Activated CD8-positive, alpha-beta T cell treated with anti-CD3 and anti-CD28 coated beads for 36 hours (primary cell): Measurements from ENCODE around the gene CD44. TPM values are rescaled to one million over a fixed set of nuclear protein-coding genes. Genes with fewer than 3 reads are reported as not detected.

Experiments used
- ATAC-seq: fragments of 200-7000 bp; cut with Tn5 transposase; one replicate; pipeline ENCODE4 v1.10.0; 2021; ENCODE audit warnings: mild to moderate bottlenecking, moderate library complexity
- CTCF ChIA-PET: fragments of 350-600 bp; sonication (Branson Sonifier 250); formaldehyde crosslinking; loops from one replicate; lab custom pipeline; 2021; ENCODE audit warnings: antibody characterized with exemption; lab: Charles Lee
- POLR2A ChIA-PET: fragments of 350-600 bp; sonication (Branson Sonifier 250); formaldehyde crosslinking; loops from one replicate; lab custom pipeline; 2021; ENCODE audit warnings: antibody characterized with exemption; lab: Charles Lee
- DNase-seq: peaks from one replicate; pipeline ENCODE4 v3.0.0-alpha.2; 2020
- H3K27ac Mint-ChIP-seq: one replicate; pipeline ENCODE4 v1.8.0; 2021; ENCODE audit warnings: mild to moderate bottlenecking, mixed read lengths
- H3K27me3 Mint-ChIP-seq: one replicate; pipeline ENCODE4 v1.8.0; 2021; ENCODE audit warnings: mixed read lengths
- H3K36me3 Mint-ChIP-seq: one replicate; pipeline ENCODE4 v1.8.0; 2021; ENCODE audit warnings: low read depth, mixed read lengths
- H3K4me1 Mint-ChIP-seq: one replicate; pipeline ENCODE4 v1.8.0; 2021; ENCODE audit warnings: low read depth, mixed read lengths
- H3K4me3 Mint-ChIP-seq: one replicate; pipeline ENCODE4 v1.8.0; 2021; ENCODE audit warnings: mild to moderate bottlenecking, moderate library complexity, mixed read lengths
- H3K9me3 Mint-ChIP-seq: one replicate; pipeline ENCODE4 v1.8.0; 2021; ENCODE audit warnings: mixed read lengths
- intact Hi-C: fragments of 100-400 bp; cut with micrococcal nuclease; formaldehyde crosslinking; loops from one replicate; pipeline ENCODE4 v1.10.0; 2022
- total RNA-seq, 2 experiments: library from RNA; stranded (reverse); gene quantifications; one replicate each; pipeline ENCODE4 v1.2.3, GENCODE V29; 2021
- TF ChIP-seq, protein P1 (sequence below): fragments of 200-600 bp; IDR thresholded peaks from one replicate; pipeline ENCODE4 v1.8.0; 2022; ENCODE audit warnings: antibody characterized with exemption, mild to moderate bottlenecking

The CD44 gene
- total RNA-seq, 2 experiments from 2014 or later = 363 to 373 TPM

DNA sequence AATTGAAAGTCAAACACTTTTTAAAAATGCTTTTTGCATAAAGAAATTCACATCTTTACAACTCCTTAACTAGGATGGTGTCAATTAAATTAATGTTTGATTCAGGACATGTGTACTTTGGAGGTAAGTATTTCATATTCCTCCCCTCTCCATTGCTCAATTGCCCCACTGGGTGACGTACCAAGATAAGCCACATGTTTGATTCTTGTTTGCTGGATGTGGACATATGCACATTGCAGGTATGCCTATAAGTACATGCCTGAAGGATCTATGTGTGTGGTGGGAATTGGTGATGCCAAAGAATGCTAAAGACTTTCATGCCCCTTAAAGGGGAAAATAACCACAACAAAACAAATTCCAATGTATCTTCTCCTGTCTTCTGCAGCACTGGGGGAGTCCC lies 5.8 kb downstream of the CD44 start:
- ChIA-PET POLR2A (interaction anchor here (1.1 to 9.9 kb wide), 9 partner anchors 16 to 192 kb away, joined by 3 to 203 read pairs (median 8); no protein-coding TSS in a partner anchor), CTCF (interaction anchor here (0.7 to 2.5 kb wide), 10 partner anchors 13 to 222 kb away, joined by 3 to 26 read pairs (median 5); no protein-coding TSS in a partner anchor)
- intact Hi-C loops = loop anchor here (2.0 to 10.0 kb wide), 7 partner anchors 32 to 247 kb away; no protein-coding TSS in a partner anchor
- Mint-ChIP-seq H3K36me3 (peaks cover 88% of the 10 kb centered on the region), H3K27me3 (no peaks in the 10 kb centered on the region), H3K4me1 (peaks cover 72% of the 10 kb centered on the region), H3K4me3 (peak overlapping the region; percentile 93), H3K27ac (peak overlapping the region; percentile 97), H3K9me3 (peaks cover 9% of the 10 kb centered on the region)
- DNase-seq (no peak), ATAC-seq (no peak)
- TF ChIP-seq, protein P1, sequence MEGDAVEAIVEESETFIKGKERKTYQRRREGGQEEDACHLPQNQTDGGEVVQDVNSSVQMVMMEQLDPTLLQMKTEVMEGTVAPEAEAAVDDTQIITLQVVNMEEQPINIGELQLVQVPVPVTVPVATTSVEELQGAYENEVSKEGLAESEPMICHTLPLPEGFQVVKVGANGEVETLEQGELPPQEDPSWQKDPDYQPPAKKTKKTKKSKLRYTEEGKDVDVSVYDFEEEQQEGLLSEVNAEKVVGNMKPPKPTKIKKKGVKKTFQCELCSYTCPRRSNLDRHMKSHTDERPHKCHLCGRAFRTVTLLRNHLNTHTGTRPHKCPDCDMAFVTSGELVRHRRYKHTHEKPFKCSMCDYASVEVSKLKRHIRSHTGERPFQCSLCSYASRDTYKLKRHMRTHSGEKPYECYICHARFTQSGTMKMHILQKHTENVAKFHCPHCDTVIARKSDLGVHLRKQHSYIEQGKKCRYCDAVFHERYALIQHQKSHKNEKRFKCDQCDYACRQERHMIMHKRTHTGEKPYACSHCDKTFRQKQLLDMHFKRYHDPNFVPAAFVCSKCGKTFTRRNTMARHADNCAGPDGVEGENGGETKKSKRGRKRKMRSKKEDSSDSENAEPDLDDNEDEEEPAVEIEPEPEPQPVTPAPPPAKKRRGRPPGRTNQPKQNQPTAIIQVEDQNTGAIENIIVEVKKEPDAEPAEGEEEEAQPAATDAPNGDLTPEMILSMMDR = no peak

DNA sequence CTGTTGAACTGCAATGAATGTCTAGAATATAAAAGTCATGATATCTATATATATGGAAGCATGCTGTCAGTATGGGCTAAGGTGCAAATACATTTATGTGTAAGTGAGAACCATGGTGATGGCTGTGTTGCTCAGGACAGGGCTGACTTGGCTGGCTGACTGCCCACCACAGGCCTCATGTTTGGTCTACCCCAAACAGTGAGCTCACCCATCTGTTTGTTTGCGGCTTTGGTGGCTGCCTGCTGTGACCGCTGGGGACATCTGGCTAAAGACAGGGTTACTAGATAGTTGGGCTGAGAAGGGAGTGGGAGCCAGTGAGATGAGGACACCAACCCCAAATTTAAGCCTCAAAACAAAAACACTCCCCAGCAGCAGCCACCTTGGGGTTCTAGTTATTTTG lies 6.3 kb downstream of the CD44 start:
- Mint-ChIP-seq H3K9me3 (peaks cover 10% of the 10 kb centered on the region), H3K36me3 (peaks cover 87% of the 10 kb centered on the region), H3K27me3 (no peaks in the 10 kb centered on the region), H3K27ac (peak overlapping the region; percentile 97), H3K4me3 (peak overlapping the region; percentile 93), H3K4me1 (peaks cover 77% of the 10 kb centered on the region)
- ChIA-PET POLR2A (interaction anchor here (0.5 to 9.9 kb wide), 16 partner anchors 9 to 1435 kb away, joined by 3 to 203 read pairs (median 7); no protein-coding TSS in a partner anchor), CTCF (interaction anchor here (1.1 to 2.5 kb wide), 13 partner anchors 13 to 145 kb away, joined by 3 to 26 read pairs (median 4); no protein-coding TSS in a partner anchor)
- ATAC-seq (peak; percentile 11), DNase-seq (peak; percentile 82)
- TF ChIP-seq, protein P1 = no peak
- intact Hi-C loops = loop anchor here (2.0 to 10.0 kb wide), 4 partner anchors 32 to 247 kb away; no protein-coding TSS in a partner anchor

GRCh38 chr11:35146074-35146521 lies 7.1 kb downstream of the CD44 start:
- Mint-ChIP-seq H3K9me3 (peaks cover 11% of the 10 kb centered on the region), H3K27ac (peak overlapping the region; percentile 97), H3K27me3 (no peaks in the 10 kb centered on the region), H3K36me3 (peaks cover 88% of the 10 kb centered on the region), H3K4me3 (peak overlapping the region; percentile 93), H3K4me1 (peaks cover 85% of the 10 kb centered on the region)
- ChIA-PET CTCF (interaction anchor here (0.6 to 2.5 kb wide), 23 partner anchors 9 to 146 kb away, joined by 3 to 26 read pairs (median 4); no protein-coding TSS in a partner anchor), POLR2A (interaction anchor here (0.6 to 9.9 kb wide), 31 partner anchors 10 to 1436 kb away, joined by 3 to 203 read pairs (median 4); partner anchors contain the start of genes APIP and PDHX)
- DNase-seq (peak; percentile 94), ATAC-seq (peak; percentile 57)
- intact Hi-C loops = loop anchor here (2.0 to 10.0 kb wide), 3 partner anchors 19 to 246 kb away; no protein-coding TSS in a partner anchor
- TF ChIP-seq, protein P1 = no peak

DNA sequence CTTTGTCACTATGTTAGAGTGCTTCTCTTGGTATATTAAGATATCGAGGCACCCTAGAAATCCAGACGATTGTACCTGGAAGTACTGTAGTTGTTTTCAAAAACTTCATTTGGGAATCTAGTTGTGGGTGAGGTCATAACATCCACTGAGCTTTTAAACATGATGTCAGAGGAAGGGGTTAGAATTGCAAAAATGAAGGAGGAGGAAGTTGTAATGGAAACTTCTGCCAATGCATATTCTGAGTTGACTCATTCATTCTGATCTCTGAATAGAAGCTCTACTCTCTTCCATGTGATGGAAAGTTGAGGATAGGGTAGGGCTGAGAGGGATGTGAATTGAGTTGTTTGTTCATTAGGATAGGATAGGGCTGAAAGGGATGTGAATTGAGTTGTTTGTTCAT lies 7.7 kb downstream of the CD44 start:
- no peaks in the 10 kb centered on the region for H3K27me3 Mint-ChIP-seq
- CTCF ChIA-PET = interaction anchor here (0.6 to 2.5 kb wide), 20 partner anchors 10 to 146 kb away, joined by 3 to 26 read pairs (median 4); no protein-coding TSS in a partner anchor
- intact Hi-C loops = loop anchor here (2.0 to 10.0 kb wide), 3 partner anchors 18 to 246 kb away; no protein-coding TSS in a partner anchor
- H3K4me3 Mint-ChIP-seq = peak overlapping the region; percentile 93
- H3K9me3 Mint-ChIP-seq = peaks cover 11% of the 10 kb centered on the region
- peaks cover 88% of the 10 kb centered on the region for H3K36me3 Mint-ChIP-seq
- DNase-seq = no peak
- ATAC-seq = no peak
- H3K4me1 Mint-ChIP-seq = peaks cover 89% of the 10 kb centered on the region
- TF ChIP-seq, protein P1 = no peak
- POLR2A ChIA-PET = interaction anchor here (0.6 to 9.9 kb wide), 25 partner anchors 11 to 231 kb away, joined by 3 to 203 read pairs (median 4); partner anchors contain the start of genes APIP and PDHX
- H3K27ac Mint-ChIP-seq = peak overlapping the region; percentile 97
